RWPE2 (cell line): Measurements from ENCODE around the gene CHRNB1.

Experiments used
- ATAC-seq: fragments of 200-7000 bp; cut with Tn5 transposase; 3 replicates; pipeline ENCODE4 v1.9.1; 2021; ENCODE audit warnings: low read depth
- DNase-seq: peaks from one replicate; pipeline ENCODE4 v3.0.0-alpha.2; 2020; ENCODE audit warnings: low spot score
- H3K27ac ChIP-seq: fragments of 450-650 bp; 2 replicates; pipeline ENCODE4 v1.5.1; 2017; ENCODE audit warnings: mild to moderate bottlenecking; ENCODE audit not compliant: poor library complexity, severe bottlenecking
- H3K27me3 ChIP-seq: fragments of 250-450 bp; sonication (Bioruptor Pico); 2 replicates; pipeline ENCODE4 v1.5.1; 2021; ENCODE audit warnings: mild to moderate bottlenecking, moderate library complexity; ENCODE audit not compliant: insufficient read depth, poor library complexity, severe bottlenecking
- H3K36me3 ChIP-seq: fragments of 250-450 bp; sonication (Bioruptor Pico); 2 replicates; pipeline ENCODE4 v1.5.1; 2020; ENCODE audit warnings: low read depth, mild to moderate bottlenecking, moderate library complexity
- H3K4me1 ChIP-seq: fragments of 250-450 bp; sonication (Bioruptor Pico); 2 replicates; pipeline ENCODE4 v1.5.1; 2021; ENCODE audit warnings: mild to moderate bottlenecking, moderate library complexity; ENCODE audit not compliant: insufficient read depth, poor library complexity, severe bottlenecking
- H3K4me3 ChIP-seq: fragments of 250-450 bp; sonication (Bioruptor Pico); 2 replicates; pipeline ENCODE4 v1.5.1; 2021; ENCODE audit warnings: mild to moderate bottlenecking, moderate library complexity; ENCODE audit not compliant: severe bottlenecking
- H3K9me3 ChIP-seq: fragments of 250-450 bp; sonication (Bioruptor Pico); 2 replicates; pipeline ENCODE4 v1.5.1; 2021; ENCODE audit warnings: mild to moderate bottlenecking, moderate library complexity; ENCODE audit not compliant: severe bottlenecking
- CTCF ChIP-seq: fragments of 450-650 bp; IDR thresholded peaks from one replicate; pipeline ENCODE4 v1.5.1; 2017; ENCODE audit warnings: mild to moderate bottlenecking, moderate library complexity; ENCODE audit not compliant: poor library complexity, severe bottlenecking

Gene CHRNB1

GRCh38 chr17:7464081-7464480 lies 19.2 kb downstream of the CHRNB1 start:
- DNase-seq = no peak
- H3K27ac ChIP-seq = no peak overlapping the region
- peaks cover 28% of the 10 kb centered on the region for H3K36me3 ChIP-seq
- no peaks in the 10 kb centered on the region for H3K9me3 ChIP-seq
- H3K4me3 ChIP-seq = no peak overlapping the region
- H3K4me1 ChIP-seq = no peaks in the 10 kb centered on the region
- no peak for ATAC-seq
- no peak for TF ChIP-seq CTCF
- no peaks in the 10 kb centered on the region for H3K27me3 ChIP-seq

- ATAC-seq (no peak), DNase-seq (no peak)
- Histone ChIP-seq H3K27ac (no peak overlapping the region), H3K4me3 (no peak overlapping the region), H3K27me3 (no peaks in the 10 kb centered on the region), H3K9me3 (no peaks in the 10 kb centered on the region), H3K4me1 (no peaks in the 10 kb centered on the region), H3K36me3 (peaks cover 32% of the 10 kb centered on the region)
- TF ChIP-seq CTCF = no peak
Observed at GRCh38 chr17:7465597-7466275, 20.9 kb downstream of the CHRNB1 start.

GRCh38 chr17:7466318-7466638 lies 21.4 kb downstream of the CHRNB1 start:
- Histone ChIP-seq H3K9me3 (no peaks in the 10 kb centered on the region), H3K27me3 (no peaks in the 10 kb centered on the region), H3K27ac (no peak overlapping the region), H3K36me3 (peaks cover 32% of the 10 kb centered on the region), H3K4me1 (no peaks in the 10 kb centered on the region), H3K4me3 (no peak overlapping the region)
- ATAC-seq (no peak), DNase-seq (no peak)
- TF ChIP-seq CTCF = no peak

GRCh38 chr17:7466639-7467341 lies 21.9 kb downstream of the CHRNB1 start:
- no peak overlapping the region for H3K27ac ChIP-seq
- no peak for TF ChIP-seq CTCF
- H3K4me1 ChIP-seq = no peaks in the 10 kb centered on the region
- DNase-seq (no peak), ATAC-seq (no peak)
- peaks cover 32% of the 10 kb centered on the region for H3K36me3 ChIP-seq
- H3K27me3 ChIP-seq = no peaks in the 10 kb centered on the region
- no peaks in the 10 kb centered on the region for H3K9me3 ChIP-seq
- H3K4me3 ChIP-seq = no peak overlapping the region

GRCh38 chr17:7467498-7467897 lies 22.6 kb downstream of the CHRNB1 start:
- ATAC-seq (no peak), DNase-seq (no peak)
- no peak overlapping the region for H3K27ac ChIP-seq
- no peaks in the 10 kb centered on the region for H3K9me3 ChIP-seq
- H3K4me3 ChIP-seq = no peak overlapping the region
- H3K36me3 ChIP-seq = peaks cover 32% of the 10 kb centered on the region
- no peak for TF ChIP-seq CTCF
- no peaks in the 10 kb centered on the region for H3K27me3 ChIP-seq
- no peaks in the 10 kb centered on the region for H3K4me1 ChIP-seq
